HUES48 (cell line): ENCODE results near the gene PARP9.

Experiments
- H3K27ac ChIP-seq: one replicate; pipeline ENCODE4 v1.7.0; 2013; ENCODE audit warnings: low read depth, low read length, inconsistent platforms
- H3K27me3 ChIP-seq: 2 replicates; pipeline ENCODE4 v1.6.1; 2013; ENCODE audit warnings: mild to moderate bottlenecking, low read length; ENCODE audit not compliant: control insufficient read depth, insufficient read depth
- H3K36me3 ChIP-seq: 2 replicates; pipeline ENCODE4 v1.6.1; 2013; ENCODE audit warnings: low read length; ENCODE audit not compliant: control insufficient read depth, insufficient read depth
- H3K4me1 ChIP-seq: 2 replicates; pipeline ENCODE4 v1.6.1; 2013; ENCODE audit warnings: mild to moderate bottlenecking, low read length; ENCODE audit not compliant: control insufficient read depth, insufficient read depth
- H3K4me3 ChIP-seq: 2 replicates; pipeline ENCODE4 v1.5.1; 2013; ENCODE audit warnings: mild to moderate bottlenecking, low read depth, low read length
- H3K9ac ChIP-seq: 2 replicates; pipeline ENCODE4 v1.6.1; 2013; ENCODE audit warnings: mild to moderate bottlenecking, low read depth, low read length, moderate library complexity
- H3K9me3 ChIP-seq: 2 replicates; pipeline ENCODE4 v1.6.1; 2013; ENCODE audit warnings: low read length; ENCODE audit not compliant: control insufficient read depth, insufficient read depth

PARP9 gene

GRCh38 chr3:122488262-122488973 lies 75.7 kb downstream of the PARP9 start:
- H3K36me3 ChIP-seq, result peaks cover 42% of the 10 kb centered on the region
- no peak overlapping the region for H3K27ac ChIP-seq
- H3K9me3 ChIP-seq, result no peaks in the 10 kb centered on the region
- no peak overlapping the region for H3K9ac ChIP-seq
- H3K4me1 ChIP-seq, result no peaks in the 10 kb centered on the region
- H3K27me3 ChIP-seq, result no peaks in the 10 kb centered on the region
- no peak overlapping the region for H3K4me3 ChIP-seq

- peak overlapping the region; percentile 18 for H3K27ac ChIP-seq
- H3K4me3 ChIP-seq, result no peak overlapping the region
- H3K9ac ChIP-seq, result no peak overlapping the region
- no peaks in the 10 kb centered on the region for H3K4me1 ChIP-seq
- no peaks in the 10 kb centered on the region for H3K27me3 ChIP-seq
- H3K9me3 ChIP-seq, result no peaks in the 10 kb centered on the region
- peaks cover 17% of the 10 kb centered on the region for H3K36me3 ChIP-seq
Measured at GRCh38 chr3:122484985-122485384, 79.1 kb downstream of the PARP9 start.

GRCh38 chr3:122481390-122481789 lies 82.7 kb downstream of the PARP9 start:
- Histone ChIP-seq H3K4me3 (no peak overlapping the region), H3K36me3 (peaks cover 7% of the 10 kb centered on the region; the same call in 1 of the 2 replicates), H3K9ac (no peak overlapping the region), H3K27me3 (no peaks in the 10 kb centered on the region), H3K27ac (no peak overlapping the region), H3K9me3 (no peaks in the 10 kb centered on the region), H3K4me1 (no peaks in the 10 kb centered on the region)
